ENCODE data around the gene C1orf174.

Gene C1orf174

DNA sequence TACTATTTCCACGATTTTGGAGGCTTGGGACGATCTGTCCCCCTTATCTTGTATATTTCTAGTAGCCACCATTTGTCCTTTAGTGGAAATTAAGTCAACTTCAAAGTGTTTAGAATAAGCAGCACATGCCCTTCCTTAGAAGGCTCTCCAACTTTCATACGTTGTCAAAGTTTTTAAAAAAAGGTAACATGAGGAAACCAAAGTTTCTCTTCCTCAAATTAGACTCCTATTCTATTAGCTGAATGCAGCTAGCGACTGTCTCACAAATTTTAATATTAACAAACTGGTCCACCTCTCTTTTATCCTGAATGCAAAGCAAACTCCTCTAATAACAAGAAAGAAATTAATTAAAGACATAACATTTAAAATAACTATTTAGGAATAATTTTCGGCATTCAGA, 6.9 kb downstream of the C1orf174 start:
- no peak for DNase-seq

DNA sequence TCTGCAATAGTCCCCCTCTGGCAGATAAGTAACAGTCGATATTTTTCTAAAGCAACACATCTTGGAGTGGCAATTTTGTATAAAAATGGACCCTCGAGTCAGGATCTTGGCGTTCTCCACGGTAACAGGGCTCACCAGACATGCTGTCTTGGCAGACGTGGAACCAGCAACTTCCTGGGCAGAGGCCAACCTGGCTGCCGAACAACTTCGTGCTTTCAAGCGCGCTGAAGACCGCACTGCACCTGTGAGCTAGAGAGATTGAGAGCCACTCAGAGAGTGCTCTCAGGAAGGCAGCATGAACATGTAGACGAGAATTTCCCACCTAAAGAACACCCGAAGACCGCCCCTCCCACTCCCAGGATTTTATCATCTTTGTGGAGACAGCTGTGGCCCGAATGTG, 7.3 kb downstream of the C1orf174 start:
- no peak for DNase-seq

DNA sequence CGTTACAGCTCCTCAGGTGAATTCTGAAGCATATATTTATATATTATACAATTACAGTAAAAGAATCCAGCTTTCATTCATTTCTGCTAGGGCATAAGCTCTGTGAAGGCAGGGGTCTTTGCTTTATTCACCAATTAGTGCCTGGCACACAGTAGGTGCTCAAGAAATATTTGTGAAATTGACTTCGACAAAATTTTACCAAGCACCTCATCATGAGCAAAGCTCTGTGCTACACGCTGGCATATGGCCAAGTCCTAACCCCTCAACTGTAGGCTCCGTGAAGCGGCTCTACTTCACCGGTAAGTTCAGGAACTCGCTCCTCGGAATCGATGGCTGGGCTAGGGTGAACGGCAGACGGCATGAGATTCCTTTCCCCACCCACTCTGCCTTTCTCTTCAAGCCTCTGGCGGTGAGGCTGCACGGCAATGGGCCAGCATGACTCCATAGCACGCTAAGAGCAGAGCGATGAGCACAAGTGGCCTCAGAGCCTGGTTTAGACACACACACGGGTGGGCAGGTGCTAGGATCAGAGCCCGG, 8.7 kb downstream of the C1orf174 start:
- DNase-seq, result no peak

DNA sequence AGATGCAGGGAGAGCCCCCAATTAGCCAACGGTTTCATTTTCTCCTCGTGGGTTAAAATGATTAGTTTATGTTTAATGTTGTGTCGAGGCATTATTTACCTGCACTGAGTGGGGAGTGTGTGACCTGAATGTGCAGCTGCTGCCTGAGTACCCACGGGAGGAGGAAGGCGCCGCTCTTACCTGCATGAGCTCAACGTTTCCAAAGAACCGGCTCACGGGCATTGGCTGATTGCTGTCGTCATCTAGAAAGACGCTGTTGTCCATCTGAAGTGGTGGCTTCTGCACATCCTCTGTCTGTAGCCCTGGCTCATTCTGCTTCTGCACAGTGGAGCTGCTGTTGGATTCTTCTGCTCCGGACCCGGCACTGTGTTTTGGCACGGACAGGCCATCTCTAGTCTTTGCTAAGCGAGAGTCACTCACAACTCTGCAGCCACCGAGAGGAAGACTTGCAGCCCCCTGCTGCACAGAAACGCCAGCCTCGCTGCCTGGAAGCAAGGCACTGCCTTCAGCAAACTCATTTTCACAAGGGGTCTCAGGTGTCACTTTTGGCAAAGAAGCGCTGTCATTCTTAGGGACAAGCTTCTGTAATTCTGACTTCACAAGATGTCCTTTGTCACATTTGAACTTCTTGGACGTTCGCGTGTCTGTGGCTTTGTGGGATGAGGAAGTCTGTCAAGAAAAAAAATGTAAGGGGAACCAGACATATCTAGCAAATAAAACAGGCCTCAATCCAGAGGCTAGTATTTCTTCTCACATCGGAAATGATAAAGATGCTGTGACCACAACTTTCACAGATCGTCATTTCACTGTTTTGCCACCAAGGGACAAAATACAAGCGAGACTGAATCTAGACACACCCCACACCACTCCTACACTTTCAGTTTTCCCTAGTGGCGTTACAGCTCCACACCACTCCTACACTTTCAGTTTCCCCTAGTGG, 9.4 kb downstream of the C1orf174 start:
- DNase-seq, result no peak

DNA sequence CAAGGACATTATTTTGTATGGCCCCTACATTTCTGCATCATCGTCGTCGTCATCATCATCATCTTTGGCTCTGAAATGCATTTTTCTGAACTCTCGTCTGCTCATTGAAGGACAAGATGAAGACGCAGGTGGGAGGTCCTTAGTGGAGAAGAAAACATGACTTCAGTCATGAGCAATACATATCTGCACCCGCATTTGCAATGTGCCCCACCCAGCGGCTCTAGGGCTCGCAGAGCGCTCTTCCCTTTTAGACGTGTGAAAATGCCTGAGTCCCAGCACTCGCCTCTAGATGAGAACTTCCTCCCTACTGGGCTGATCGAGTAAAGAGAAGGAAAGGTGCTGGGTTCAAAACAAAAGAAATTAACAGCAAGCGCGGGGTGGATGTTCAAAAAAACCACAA, 10.1 kb downstream of the C1orf174 start:
- no peak for DNase-seq

DNA sequence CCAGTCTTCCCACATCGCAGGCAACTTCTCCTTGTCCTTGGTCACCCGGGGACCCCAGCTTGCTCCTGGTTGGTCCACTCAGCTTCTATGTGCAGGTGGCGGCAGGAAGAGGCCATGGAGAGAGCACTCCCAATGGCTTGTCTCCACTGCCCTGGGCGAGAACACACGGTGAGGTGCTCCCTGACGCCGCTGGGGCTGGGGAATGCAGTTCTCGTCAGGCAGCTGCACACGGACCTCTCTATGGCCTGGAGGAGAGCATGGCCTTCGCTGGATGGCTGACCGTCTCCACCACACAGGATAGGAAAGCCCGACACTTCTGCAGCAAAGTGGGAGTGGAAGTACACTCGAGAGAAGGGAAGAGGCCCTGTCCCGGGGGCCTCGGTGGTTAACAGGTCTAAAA, 11.8 kb downstream of the C1orf174 start:
- DNase-seq, result no peak

DNA sequence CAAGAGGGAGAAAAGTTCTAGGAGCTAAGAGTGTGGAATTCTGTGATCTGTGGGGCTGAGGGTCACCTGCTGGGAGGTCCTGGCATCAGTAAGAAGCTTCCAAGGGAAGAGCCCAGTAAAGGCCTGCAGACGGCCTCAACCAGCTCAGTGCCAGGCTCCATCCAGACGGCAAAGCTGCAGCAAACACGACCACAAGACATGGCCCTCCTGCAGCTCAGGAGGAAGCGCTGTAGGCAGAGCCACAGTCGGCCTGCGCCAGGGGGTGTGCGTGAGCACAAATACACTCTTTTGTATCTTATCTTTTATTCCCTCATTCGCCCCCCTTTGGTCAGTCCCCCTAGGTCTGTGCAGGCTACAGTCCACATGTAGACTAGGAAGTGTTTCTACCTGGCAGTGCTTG, 13.4 kb downstream of the C1orf174 start:
- no peak for DNase-seq

DNA sequence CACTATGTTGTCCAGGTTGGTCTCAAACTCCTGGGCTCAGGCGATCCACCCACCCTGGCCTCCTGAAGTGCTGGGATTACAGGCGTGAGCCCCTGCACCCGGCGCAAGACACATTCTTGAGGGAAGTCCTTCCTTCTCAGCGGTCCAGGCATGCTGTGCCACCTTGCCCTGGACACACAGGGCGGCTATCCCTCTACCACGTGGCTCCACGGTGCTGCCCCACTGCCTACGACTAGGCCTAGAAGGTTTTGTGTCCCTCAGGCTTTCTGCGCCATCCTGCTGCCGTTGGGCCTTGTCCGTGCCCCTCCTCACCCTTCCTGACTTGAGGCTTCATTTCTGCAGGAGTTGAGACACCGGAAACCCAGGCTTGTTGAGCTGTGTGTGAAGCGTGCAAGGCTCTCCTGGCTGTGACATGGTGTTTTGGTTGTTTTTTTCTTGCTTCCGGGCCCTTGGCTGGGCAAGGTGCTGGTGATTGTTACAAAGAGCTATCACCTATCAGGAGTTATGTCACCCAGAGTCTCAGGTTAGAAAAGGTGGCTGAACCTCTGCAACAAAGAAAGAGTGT, 13.9 kb downstream of the C1orf174 start:
- DNase-seq, result no peak

DNA sequence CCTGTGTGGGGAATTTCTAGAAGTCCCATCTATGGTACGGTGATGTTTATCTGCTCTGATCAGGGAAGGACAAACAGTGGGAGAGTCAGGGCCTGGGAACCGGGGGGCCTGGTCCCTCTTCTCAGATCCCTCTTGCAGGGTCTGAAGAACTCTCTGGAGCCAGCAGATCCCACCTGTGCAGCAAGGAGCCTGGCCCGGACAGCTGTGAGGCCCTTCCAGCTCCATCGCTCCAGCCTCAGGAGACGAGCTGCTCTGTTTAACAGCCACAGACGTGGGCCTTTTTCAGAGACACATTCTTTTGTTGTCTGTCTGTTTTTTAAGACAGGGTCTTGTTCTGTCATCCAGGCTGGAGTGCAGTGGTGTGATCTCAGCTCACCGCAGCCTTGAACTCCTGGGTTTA, 14.5 kb downstream of the C1orf174 start:
- DNase-seq, result no peak

DNA sequence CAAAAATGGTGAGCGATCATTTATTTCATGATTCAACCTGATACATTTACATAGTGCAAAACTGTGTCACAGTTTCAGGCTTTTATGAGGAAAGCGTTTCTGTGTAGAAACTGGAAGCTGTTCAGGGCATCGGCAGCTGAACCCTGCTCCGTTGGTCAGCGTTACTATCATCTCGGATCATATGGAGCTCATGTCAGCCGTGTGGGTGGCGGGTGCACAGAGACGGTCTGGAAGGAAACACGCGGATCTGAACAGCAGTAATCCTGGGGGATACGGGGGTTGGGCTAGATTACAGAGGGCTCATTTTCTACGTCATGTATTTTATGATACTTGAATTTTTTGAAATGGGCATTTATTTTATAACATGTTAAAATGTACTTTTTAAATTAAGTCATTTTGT, 15.1 kb downstream of the C1orf174 start:
- DNase-seq, result no peak

DNA sequence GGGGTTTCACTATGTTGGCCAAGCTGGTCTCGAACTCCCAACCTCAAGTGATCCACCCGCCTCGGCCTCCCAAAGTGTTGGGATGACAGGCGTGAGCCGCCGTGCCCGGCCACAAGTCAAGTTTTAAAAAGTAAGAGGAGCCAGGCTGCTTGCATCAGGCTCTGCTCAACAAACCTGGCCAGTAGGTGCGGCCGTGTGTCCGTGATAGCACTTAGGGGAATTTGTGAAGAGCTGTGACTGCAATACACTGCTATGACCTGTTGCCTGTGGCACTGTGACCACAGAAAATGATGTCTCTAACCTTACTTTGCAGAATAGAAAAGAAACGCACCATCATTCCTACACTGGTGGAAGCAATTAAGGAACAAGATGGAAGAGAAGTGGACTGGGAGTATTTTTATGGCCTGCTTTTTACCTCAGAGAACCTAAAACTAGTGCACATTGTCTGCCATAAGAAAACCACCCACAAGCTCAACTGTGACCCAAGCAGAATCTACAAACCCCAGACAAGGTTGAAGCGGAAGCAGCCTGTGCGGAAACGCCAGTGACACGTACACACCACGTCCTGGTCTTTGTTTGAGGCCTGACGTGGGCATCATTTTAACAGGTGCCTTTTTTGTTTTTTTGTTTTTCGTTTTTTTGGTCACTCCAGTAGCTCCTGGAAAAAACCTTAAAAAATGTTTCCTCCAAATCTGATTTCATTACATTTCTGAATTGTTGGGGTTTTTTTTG, 16.7 kb downstream of the C1orf174 start:
- no peak for DNase-seq

DNA sequence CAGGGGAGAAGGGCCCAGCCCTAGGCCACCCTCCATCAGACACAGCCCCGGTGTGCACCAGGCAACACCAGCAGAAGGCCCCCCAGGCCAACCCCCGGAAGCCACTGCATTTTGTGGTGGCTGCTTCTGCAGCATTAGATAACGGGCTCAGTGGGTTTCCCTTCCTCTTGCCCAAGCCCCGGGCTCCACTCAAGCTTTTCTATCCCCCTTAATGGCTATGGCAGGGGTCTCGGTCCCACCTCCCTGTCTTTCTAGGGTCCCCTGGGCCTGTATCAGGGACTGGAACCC, 18.9 kb downstream of the C1orf174 start:
- DNase-seq, result no peak

DNA sequence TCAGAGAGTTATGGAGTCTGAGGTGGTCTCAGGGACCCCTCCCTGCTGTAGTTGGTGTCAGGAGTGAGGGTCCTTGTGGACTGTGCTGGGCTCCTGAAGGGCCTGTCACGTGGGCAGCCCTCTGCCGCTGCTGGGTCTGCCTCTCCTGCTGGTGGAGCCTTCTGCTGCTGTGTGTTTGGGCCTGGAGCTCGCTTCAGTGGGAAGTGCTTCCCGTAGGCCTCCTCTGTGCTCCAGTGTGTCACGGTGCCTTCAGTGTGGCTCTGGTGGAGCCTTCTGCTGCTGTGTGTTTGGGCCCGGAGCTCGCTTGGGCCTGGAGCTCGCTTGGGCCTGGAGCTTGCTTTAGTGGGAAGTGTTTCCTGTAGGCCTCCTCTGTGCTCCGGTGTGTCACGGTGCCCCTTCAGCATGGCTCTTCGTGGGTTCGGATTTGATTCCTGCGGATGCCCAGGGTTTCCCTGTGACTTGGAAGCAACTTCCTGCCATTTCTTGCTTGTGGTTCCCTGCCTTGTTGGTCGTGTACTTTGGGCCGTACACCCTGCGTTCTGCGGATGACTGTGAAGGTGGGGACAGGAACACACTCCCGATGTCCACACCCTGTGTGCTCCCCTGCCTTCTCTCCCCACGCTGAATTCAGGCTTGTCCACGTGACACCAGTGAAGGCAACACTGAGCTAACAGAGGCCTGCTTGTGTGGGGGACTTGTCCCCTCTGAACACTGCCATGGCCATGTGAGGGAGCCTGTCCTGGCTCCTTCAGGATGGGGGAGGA, 19.5 kb downstream of the C1orf174 start:
- no peak for DNase-seq

DNA sequence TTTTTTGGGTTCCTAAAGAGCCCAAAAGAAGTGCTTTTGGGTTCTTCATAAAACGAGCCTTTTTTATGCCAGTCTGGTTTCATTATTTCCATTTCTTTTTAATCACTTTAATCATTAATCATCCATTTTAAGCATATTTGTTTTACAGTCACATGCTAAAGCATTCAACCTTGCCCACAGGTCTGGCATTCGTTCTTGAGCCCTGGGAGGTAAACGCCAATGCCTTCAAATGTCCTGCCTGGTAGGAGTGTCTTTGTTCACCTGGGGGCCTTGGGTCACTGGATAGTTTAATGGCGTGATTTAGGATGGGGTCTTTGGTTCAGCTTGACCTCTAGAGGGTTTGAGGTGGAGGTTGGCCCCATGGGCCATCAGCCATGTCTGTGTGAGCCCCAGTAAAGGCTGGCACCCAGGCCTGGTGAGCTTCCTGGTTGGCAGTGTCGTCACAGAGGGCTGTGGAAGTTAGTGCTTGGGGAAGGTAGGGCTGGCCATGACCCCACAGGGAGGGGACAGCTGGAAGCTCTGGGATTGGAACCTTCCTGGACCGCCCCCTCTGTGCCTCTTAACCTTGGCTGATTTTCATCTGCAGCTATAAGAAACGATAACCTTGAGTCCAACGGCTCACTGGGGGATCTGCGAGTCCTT, 20.2 kb downstream of the C1orf174 start:
- DNase-seq, result no peak

DNA sequence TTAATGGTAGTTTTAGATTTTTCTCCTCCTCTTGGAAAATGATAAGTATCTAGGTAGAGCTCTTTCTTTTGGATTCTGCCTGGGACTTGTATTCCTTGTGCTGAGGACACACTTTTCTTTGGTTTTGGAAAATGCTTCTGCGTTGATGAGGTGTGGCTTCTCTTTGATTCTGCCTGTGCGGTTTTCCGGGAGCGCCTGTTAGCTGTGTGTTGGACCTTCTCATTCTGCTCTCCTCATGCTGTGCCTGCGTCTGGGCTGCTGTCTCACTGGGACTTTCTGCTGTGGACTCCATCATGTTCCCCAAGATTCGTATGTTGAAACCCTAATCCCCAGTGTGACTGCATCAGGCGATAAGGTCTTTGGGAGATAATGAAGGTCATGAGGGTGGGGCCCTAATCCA, 21.0 kb downstream of the C1orf174 start:
- DNase-seq, result no peak

DNA sequence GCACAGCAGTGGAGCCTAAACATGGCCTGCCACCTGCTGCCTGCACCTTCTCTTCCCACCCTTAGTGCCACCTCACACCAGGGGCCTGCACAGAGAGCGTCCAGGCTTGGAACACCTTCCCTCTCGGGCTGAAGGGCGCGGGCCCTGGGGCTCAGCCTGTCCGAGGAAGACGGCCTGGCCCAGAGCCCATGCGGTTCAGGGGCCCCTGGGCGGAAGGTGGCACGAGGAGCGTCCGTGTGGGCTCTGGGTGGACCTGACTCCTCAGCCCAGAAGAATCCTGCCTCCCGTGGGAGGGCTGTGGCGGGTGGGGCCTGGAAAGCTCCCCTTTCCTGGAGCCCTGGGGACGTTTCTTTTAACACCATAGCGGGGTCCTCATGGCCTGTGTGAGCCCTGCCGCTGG, 23.4 kb downstream of the C1orf174 start:
- no peak for DNase-seq

DNA sequence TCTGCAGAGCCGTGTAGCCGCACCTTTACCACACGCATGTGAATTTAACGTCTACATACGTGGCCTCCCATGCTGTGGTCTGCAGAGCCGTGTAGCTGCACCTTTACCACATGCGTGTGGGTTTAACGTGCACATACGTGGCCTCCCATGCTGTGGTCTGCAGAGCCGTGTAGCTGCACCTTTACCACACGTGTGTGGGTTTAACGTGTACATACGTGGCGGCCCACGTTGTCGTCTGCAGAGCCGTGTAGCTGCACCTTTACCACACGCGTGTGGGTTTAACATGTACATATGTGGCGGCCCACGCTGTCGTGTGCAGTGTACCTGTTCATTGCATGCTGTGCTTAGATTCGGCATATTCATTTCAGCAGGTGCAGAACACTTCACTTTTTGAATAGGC, 25.3 kb downstream of the C1orf174 start:
- no peak for DNase-seq

DNA sequence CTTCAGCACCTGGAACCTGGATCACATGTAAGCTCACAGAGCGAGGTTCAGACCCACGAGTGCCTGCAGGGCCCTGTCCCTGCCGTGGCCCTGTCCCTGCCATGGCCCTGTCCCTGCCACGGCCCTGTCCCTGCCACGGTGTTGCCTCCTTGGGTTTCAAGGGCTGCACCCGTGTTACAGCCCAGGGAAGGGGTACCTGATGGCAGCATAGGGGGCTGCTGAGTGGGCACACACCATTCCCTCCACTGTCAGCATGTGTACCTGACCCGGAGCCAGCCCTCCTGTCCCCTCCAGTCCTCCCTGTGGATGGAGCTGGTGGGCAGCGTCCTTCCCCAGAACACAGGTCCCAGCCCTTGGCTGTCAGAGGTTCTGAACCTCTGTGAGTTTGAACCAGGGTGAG, 27.5 kb downstream of the C1orf174 start:
- no peak for DNase-seq

DNA sequence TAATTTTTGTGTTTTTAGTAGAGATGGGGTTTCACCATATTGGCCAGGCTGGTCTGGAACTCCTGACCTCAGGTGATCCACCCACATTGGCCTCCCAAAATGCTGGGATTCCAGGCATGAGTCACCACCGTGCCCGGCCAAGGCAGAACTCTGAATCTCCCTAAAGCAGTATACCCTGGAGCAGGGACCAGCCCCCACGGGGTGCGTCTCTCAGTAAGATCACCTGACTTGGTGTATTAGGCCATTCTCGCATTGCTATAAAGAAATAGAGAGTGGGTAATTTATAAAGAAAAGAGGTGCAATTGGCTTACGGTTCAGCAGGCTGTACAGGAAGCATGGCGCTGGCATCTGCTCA, 28.6 kb downstream of the C1orf174 start:
- DNase-seq, result no peak

DNA sequence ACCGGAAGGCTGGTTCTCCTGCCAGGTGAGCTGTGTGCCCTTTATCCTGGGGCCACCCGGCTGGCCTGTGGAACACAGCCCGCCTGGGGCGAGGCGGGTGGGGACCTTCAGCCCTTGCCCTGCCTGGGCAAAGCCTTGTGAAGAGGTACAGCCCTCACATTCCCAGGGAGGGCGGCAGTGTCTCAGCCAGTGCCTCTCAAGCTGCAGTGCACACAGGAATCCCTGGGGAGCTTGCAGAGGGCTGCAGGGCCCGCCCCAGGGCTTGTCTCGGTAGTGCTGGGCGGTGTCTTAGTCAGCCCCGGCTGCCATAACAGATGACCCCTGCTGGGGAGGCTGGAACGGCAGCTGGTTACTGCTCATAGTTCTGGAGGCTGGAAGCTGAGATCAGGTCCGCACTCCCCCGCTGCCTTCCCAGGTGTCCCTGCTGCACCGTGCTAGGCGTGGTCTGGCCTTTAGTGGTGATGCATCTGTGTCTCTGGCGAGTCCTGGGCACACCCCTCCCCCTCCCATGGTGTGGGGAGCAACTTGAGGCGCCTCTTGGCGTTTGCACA, 30.2 kb downstream of the C1orf174 start:
- DNase-seq, result peak; percentile 81 to 89

DNA sequence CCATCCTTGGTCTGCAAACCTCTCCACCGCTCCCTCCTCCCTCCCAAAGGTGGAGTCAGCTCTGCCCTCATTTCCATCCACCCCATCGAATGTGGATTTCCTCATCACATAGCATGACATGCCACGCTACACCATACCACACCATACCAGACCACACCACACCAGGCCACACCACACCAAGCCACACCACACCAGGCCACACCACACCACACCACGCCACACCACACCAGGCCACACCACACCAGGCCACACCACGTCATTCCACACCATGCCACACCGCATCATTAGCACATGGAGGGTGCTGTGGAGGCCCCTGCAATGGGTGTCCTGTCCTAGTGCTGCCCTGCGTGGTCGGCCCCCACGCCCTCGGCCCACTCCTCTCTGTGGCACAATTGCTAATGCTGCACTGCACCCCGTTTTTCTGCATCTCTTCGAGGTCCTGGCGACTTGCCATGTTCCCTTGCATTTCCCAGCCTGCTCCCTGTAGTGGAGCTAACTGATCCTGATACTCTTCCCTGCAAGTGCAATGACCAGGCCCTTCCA, 31.5 kb downstream of the C1orf174 start:
- DNase-seq, result no peak

DNA sequence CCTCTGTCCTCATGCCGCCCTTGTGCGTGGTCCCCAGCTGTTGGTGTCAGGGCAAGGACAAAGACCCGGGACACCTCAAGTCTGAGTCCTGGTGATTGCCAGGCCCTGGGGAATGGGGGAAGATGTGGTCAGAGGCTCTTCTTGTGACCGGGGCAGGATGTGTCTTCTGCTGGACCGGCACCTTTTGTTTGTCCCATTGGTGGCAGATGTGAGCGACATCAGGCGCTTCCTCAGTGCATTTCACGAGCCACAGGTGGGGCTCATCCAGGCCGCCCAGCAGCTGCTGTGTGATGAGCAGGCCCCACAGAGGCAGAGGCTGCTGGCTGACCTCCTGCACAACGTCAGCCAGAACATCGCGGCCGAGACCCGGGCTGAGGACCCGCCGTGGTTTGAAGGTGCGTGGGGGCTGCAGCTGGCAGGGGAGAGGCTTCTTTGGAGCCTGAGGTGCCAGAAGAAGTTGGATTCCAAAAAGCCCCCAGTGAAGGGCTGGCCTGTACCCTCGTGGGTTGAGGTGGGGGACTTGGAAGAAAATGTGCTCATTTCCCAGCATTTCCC, 34.4 kb downstream of the C1orf174 start:
- DNase-seq, result no peak

Data from NCI-H187 (cell line).